ENCODE data around the gene CDHR5.

The CDHR5 gene

GRCh38 chr11:609341-609811 lies 15.4 kb downstream of the CDHR5 start:
- DNase-seq, result no peak

GRCh38 chr11:608791-609251 lies 15.9 kb downstream of the CDHR5 start:
- no peak for DNase-seq

GRCh38 chr11:607971-608659 lies 16.6 kb downstream of the CDHR5 start:
- no peak for DNase-seq

DNA sequence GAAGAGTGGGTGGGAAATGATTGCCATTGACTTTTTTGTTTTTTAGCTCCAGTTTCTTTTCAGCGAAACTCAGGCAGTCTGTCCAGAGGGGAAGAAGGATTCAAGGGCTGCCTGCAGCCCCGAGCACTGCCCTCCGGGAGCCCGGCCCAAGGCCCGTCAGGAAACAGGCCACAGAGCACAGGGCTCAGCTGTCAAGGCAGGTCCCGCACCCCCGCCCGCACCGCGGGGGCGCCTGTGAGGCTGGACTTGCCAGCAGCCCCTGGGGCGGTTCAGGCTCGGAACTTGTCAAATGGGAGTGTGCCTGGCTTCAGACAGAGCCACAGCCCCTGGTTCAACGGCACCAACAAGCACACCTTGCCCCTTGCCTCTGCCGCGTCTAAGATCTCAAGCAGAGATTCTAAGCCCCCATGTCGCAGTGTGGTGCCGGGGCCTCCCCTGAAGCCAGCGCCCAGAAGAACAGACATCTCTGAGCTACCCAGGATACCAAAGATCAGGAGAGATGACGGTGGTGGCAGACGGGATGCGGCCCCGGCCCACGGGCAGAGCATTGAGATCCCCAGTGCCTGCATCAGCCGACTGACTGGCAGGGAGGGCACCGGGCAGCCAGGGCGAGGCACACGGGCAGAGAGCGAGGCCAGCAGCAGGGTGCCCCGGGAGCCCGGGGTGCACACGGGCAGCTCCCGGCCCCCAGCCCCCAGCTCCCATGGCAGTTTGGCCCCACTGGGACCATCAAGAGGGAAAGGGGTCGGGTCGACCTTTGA lies 17.6 kb downstream of the CDHR5 start:
- no peak for DNase-seq

GRCh38 chr11:606245-606644 lies 18.5 kb downstream of the CDHR5 start:
- no peak for DNase-seq

DNA sequence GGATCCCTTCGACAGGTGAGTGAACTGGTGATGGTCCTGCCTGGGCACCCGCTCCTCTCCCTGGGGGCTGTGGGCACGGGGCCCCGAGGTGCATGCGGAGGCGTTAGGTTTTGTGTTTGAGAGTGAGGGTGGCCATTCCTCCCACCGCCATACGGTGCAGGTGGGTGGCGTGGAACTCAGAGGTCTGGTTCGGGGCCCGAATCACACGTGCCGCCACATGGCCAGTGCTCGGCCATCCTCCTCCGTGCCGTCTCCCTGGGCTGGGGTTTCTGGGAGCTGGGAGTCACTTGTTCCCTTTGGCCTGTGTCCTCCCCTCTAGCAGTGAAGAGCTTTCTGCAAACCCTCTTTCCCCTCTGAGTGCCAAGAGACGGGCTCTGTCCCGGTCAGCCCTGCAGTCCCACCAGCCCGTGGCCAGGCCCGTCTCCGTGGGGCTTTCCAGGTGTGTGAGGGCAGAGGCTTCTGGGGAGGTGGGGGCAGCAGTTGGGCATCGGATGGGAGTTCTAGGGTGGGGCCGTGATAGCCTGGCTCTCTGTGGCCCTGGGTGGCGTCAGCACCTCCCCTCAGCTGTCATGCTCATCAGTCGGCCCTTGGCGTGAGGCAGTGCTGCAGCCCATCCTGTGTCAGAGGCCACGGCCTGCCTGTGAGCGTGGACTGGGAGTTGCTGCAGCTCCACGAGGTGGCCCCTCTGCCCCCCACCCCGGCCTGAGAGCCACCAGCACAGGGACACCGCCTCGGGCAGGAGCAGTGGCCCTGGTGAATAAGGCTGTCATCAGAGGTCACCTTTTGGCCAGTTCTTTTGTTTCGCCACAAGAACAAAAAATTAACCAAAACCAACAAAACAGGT lies 19.2 kb downstream of the CDHR5 start:
- no peak for DNase-seq

- no peak for DNase-seq
Observed at GRCh38 chr11:603154-603553, 21.6 kb downstream of the CDHR5 start.

DNA sequence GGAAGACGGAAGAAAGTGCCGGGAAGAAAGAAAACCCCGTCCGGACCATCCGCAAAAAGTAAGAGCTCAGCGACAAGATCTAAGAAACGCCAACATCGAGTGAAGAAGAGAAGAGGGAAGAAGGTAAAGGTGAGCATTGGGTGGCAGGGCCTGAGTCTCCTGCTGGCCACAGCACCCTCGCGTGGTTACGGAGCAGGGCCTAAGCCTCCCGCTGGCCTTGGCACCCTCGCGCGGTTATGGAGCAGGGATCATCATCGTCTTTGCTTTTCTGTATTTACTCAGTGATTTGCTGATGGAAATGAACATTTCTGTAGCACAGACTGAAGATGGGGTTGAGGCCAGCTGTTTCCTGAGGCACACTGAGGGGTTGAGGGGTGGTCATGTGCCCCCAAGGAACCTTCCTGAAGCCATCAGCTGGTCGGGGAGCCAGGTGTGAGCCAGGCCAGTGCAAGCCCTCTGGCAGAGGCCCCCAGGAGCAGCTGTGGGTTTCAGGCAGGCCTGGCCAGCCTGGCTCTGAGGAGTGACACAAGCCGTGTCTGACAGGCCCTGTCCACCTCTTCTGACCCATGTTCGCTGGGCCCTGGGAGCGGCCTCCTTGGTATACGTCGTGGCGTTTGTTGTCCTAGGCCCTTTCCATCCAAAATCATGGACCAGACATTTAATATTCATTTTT lies 23.0 kb downstream of the CDHR5 start:
- no peak for DNase-seq

GRCh38 chr11:598005-598680 lies 26.6 kb downstream of the CDHR5 start:
- no peak for DNase-seq

GRCh38 chr11:597166-597725 lies 27.5 kb downstream of the CDHR5 start:
- no peak for DNase-seq

DNA sequence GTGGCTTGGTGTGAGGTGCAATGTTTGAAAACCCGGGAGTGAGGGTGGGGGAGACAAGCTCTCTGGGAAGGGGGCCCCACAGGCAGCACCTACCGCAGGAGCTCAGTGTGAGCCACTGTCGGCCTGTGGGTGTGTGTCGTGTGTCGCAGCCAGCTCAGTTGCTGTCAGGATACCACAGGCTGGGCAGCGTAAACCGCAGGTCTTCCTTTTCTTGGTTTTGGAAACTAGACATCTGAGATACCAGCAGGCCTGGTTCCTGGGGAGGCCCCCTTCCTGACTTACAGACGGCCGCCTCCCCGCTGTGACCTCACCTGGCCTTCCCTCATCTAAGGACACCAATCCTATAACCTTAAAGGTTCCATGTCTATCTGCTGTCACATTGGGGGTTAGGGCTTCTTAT lies 28.4 kb downstream of the CDHR5 start:
- DNase-seq, result no peak

DNA sequence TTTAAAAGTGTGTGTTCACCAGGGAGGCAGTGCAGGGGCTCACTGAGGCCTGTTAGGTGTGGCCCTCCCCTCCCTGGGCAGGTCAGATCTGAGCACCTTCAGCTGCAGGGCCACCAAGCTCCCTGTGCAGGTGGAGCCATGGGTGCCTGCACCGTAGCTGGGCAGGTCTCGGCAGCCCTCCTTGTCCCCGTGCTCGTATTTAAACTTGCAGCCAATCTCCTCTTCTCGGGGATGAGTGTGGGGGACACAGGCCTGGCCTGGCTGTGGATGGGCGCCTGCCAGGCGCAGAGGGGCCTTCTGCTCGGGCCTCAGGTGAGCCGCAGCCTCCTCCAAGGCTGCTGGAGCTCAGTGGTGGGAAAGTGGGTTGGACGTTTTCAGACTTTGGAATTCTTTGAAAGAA lies 29.4 kb downstream of the CDHR5 start:
- no peak for DNase-seq

DNA sequence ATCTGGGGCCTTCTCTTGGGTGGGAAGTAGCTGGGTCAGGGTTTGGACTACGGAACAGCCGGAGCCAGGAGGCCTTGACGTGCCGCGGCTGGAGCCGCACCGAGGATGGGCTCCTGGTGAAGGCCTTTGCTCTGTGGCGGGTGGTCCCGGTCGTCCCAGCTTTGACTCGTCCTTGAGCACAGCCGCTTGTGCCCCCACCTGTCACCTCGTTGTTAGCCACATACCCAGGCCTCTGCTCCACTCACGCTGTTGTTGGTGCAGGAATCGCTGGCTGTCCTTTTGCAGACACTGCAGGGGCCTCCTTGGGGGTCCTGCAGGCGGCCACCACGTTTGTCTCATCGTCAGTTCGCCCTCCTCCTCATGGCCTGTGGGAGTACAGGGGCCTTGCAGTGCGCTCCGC lies 31.4 kb downstream of the CDHR5 start:
- DNase-seq, result no peak

- no peak for DNase-seq
Observed at GRCh38 chr11:592918-593317, 31.8 kb downstream of the CDHR5 start.

GRCh38 chr11:592501-592900 lies 32.3 kb downstream of the CDHR5 start:
- no peak for DNase-seq

DNA sequence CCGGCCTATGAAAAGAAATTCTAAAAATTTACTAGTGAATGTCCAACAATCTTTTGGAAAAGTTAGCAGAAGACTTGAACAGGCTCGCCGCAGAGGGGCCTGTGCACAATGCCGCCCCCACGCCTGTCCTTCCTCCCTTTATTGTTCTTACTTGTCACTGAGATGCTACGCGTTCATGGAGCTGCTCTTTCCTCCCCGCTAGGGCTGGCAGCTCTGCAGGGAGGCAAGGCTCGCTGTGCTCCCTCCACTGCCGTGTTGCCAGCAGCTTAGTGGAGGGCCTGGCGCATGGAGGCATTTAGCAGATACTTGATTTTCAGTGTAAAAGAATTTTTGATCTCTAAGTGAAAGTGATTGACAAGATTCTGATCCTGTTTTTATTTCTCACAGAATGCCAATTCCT lies 33.8 kb downstream of the CDHR5 start:
- no peak for DNase-seq

GRCh38 chr11:589798-590197 lies 35.0 kb downstream of the CDHR5 start:
- no peak for DNase-seq

DNA sequence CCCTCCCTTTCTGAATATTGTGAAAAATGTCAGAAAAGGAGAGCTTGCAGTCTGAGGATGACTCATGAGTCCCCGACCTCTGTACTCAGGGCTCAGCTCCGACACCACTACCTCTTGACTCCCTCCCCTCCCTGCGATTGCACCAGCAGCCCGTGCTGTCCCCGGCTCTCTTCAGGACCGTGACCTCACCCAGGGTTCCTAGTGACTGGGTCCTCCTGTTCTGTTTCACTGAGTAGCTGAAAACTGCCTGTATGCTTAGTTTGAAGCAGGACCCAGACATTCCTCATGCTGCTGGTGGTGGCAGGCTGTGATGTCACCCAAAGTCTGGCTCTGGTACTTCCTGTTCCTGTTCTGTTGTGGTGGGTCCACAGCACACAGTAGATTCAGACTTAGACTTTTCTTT lies 36.8 kb downstream of the CDHR5 start:
- peak; percentile 88 to 90 (median 89) for DNase-seq

GRCh38 chr11:587546-587945 lies 37.2 kb downstream of the CDHR5 start:
- DNase-seq, result no peak

DNA sequence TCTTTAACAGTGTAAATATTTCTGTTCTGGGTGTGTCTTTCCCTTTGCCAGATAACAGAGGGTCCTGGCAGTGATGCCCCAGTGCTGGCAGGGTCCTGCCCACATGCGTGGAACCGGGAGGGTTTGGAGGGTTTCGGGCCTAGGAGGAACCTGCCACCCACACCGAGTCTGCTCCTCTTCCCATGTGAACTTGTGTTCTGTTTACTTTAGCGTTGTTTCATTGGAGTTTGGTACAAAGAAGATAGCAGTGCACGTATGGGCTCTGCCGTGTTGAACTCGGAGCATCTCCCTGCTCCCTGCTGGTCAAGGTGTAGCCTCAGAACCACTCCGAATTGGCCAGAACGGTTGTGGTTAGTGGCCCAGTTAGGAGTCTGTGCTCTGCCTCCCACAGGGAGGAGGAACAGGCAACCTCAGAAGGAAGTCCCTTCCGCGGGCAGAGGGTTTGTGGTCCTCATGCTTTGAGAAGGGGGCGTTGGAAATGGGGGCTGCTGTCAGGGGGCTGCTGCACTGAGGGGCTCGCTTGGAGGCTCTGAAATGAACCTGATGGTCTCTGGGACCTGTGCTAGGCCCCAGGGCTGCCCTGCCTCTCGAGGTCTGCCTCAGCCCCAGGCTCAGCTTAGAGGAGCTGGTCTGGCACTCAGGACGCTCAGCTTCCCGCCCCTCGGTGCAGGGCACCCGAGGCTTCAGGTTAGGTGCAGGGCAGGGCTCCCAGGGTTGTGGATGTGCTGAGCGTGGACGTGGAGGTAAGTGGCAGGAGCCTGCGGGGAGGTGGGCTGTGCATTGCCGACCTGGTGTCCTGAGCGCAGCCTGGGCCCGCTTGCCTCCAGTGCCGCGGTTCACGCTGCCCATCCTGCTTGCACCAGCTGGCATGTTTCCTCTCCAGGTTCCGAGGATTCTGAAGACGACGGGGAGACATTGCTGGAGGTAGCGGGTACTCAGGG lies 38.1 kb downstream of the CDHR5 start:
- DNase-seq, result no peak

DNA sequence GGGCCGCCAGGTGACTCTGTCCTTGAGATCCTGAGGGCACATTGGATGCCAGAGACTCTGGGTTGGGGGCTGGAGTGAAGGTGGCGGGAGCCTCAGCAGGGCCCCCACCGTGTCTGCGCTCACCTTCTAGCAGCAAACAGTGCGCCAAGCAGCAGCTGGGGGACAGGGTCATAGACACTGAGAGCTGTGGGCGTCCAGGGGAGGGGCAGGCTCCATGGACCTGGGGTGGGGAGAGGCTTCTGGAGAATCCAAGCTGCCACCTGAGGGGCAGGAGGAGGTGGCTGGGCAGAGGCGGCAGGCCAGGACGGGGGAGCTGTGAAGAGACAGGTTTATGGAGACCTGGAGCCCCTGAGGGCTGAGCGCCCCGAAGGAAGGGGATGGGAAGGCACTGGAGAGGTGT lies 40.5 kb downstream of the CDHR5 start:
- DNase-seq, result no peak

Measured in suppressor macrophage treated with lipopolysaccharide for 1 hour (primary cell).